ENCODE data around the gene C9. TPM values are rescaled to one million over a fixed set of nuclear protein-coding genes. Genes with fewer than 3 reads are reported as not detected.
"Not testable (repeated sequence)": the region's sequence is repeated elsewhere in the genome, so short reads cannot be mapped to it uniquely, and the experiment has no call there.

Gene C9
- total and polyA plus RNA-seq, 2 donors (not counting 1 experiment from before 2014, with no cell fraction given), result not detected

GRCh38 chr5:39319395-39319794 lies 44.9 kb downstream of the C9 start:
- Mint-ChIP-seq H3K27me3 (peaks cover 30% of the 10 kb centered on the region), H3K27ac (no peak overlapping the region), H3K4me3 (no peak overlapping the region), H3K4me1 (no peaks in the 10 kb centered on the region), H3K9me3 (ENCODE audit: insufficient read depth) (no peaks in the 10 kb centered on the region)
- ATAC-seq (ENCODE audit: low read depth) (no peak), DNase-seq (no peak)
- H3K9ac ChIP-seq (ENCODE audit: low read length), result no peak overlapping the region
- H3K4me3 ChIP-seq (ENCODE audit: control extremely low read depth in 1 of 5, extremely low read depth in 1 of 5, insufficient read depth in 1 of 5, low read depth in 2 of 5, low read length in 4 of 5), result no peak overlapping the region
- TF ChIP-seq, protein P1, sequence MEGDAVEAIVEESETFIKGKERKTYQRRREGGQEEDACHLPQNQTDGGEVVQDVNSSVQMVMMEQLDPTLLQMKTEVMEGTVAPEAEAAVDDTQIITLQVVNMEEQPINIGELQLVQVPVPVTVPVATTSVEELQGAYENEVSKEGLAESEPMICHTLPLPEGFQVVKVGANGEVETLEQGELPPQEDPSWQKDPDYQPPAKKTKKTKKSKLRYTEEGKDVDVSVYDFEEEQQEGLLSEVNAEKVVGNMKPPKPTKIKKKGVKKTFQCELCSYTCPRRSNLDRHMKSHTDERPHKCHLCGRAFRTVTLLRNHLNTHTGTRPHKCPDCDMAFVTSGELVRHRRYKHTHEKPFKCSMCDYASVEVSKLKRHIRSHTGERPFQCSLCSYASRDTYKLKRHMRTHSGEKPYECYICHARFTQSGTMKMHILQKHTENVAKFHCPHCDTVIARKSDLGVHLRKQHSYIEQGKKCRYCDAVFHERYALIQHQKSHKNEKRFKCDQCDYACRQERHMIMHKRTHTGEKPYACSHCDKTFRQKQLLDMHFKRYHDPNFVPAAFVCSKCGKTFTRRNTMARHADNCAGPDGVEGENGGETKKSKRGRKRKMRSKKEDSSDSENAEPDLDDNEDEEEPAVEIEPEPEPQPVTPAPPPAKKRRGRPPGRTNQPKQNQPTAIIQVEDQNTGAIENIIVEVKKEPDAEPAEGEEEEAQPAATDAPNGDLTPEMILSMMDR (IDR thresholded peaks at IDR 0.05), result no peak
- TF ChIP-seq EZH2 (IDR thresholded peaks at IDR 0.05; ENCODE audit: borderline replicate concordance, insufficient read depth, low read depth, low read length, poor library complexity, severe bottlenecking), result no peak
- no peaks in the 10 kb centered on the region for H4K20me1 ChIP-seq (ENCODE audit: control insufficient read depth, insufficient read depth, low read length, poor library complexity, severe bottlenecking)
- ChIA-PET POLR2A (no interaction called here), CTCF (no interaction called here)
- 95% methylated on average over 3 of the region's 3 CpGs for WGBS (ENCODE audit: insufficient coverage)
- H3K27ac ChIP-seq (ENCODE audit: low read length in 2 of 2), result no peak overlapping the region
- no peaks in the 10 kb centered on the region for H3K36me3 ChIP-seq (replicated peaks in 1 of 2; ENCODE audit: control extremely low read depth in 1 of 2, control insufficient read depth in 1 of 2, extremely low read depth in 1 of 2, insufficient read depth in 2 of 2, low read length in 1 of 2)
- no peaks in the 10 kb centered on the region for H3K79me2 ChIP-seq (ENCODE audit: control insufficient read depth, insufficient read depth, low read length)
- H2AFZ ChIP-seq (ENCODE audit: insufficient read depth, low read depth, low read length, poor library complexity, severe bottlenecking), result no peak overlapping the region
- H3K9me3 ChIP-seq (ENCODE audit: control extremely low read depth in 1 of 3, control insufficient read depth in 2 of 3, insufficient read depth in 1 of 3, low read length in 2 of 3), result peaks cover 0 to 7% (median 0%) of the 10 kb centered on the region in 3 donors
- H3K4me1 ChIP-seq (ENCODE audit: control insufficient read depth in 2 of 2, insufficient read depth in 2 of 2, low read length in 2 of 2), result no peaks in the 10 kb centered on the region
- H3K27me3 ChIP-seq (replicated peaks in 1 of 4; ENCODE audit: control extremely low read depth in 1 of 4, control insufficient read depth in 3 of 4, insufficient read depth in 4 of 4, low read length in 3 of 4), result peaks cover 0 to 6% (median 6%) of the 10 kb centered on the region in 4 experiments
- intact Hi-C loops (cut with micrococcal nuclease), result no loop called here
- no peak overlapping the region for H3K4me2 ChIP-seq (replicated peaks; ENCODE audit: low read depth, low read length, poor library complexity, severe bottlenecking)

DNA sequence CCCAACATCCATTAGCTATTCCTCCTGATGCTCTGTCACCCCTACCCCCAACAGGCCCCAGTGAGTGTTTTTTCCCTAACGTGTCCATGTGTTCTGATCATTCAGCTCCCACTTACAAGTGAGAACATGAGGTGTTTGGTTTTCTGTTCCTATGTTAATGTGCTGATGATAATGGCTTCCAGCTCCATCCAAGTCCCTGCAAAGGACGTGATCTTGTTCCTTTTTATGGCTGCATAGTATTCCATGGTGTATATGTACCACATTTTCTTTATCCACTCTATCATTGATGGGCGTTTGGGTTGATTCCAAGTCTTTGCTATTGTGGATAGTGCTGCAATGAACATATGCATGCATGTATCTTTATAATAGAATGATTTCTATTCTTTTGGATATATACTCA lies 47.8 kb downstream of the C9 start:
- H3K9ac ChIP-seq (ENCODE audit: low read length); CTCF ChIA-PET; H3K4me1 Mint-ChIP-seq; H3K9me3 ChIP-seq (ENCODE audit: control extremely low read depth in 1 of 3, control insufficient read depth in 2 of 3, insufficient read depth in 1 of 3, low read length in 2 of 3); POLR2A ChIA-PET; ATAC-seq (ENCODE audit: low read depth); H3K4me2 ChIP-seq (replicated peaks; ENCODE audit: low read depth, low read length, poor library complexity, severe bottlenecking); H3K27ac ChIP-seq (ENCODE audit: low read length in 2 of 2); H3K4me3 ChIP-seq (ENCODE audit: control extremely low read depth in 1 of 5, extremely low read depth in 1 of 5, insufficient read depth in 1 of 5, low read depth in 2 of 5, low read length in 4 of 5); intact Hi-C loops (cut with micrococcal nuclease); H3K27ac Mint-ChIP-seq; H3K27me3 ChIP-seq (replicated peaks in 1 of 4; ENCODE audit: control extremely low read depth in 1 of 4, control insufficient read depth in 3 of 4, insufficient read depth in 4 of 4, low read length in 3 of 4); H2AFZ ChIP-seq (ENCODE audit: insufficient read depth, low read depth, low read length, poor library complexity, severe bottlenecking); H3K36me3 ChIP-seq (replicated peaks in 1 of 2; ENCODE audit: control extremely low read depth in 1 of 2, control insufficient read depth in 1 of 2, extremely low read depth in 1 of 2, insufficient read depth in 2 of 2, low read length in 1 of 2); H4K20me1 ChIP-seq (ENCODE audit: control insufficient read depth, insufficient read depth, low read length, poor library complexity, severe bottlenecking); H3K9me3 Mint-ChIP-seq (ENCODE audit: insufficient read depth); H3K4me1 ChIP-seq (ENCODE audit: control insufficient read depth in 2 of 2, insufficient read depth in 2 of 2, low read length in 2 of 2); DNase-seq; H3K4me3 Mint-ChIP-seq; H3K79me2 ChIP-seq (ENCODE audit: control insufficient read depth, insufficient read depth, low read length): not testable (repeated sequence)
- H3K27me3 Mint-ChIP-seq, result peaks cover 29% of the 10 kb centered on the region
- WGBS (ENCODE audit: insufficient coverage), result no CpG with 5 or more reads among the region's 3 CpGs
